NCI-H2227 treated with DMSO at 0.1 percent for 48 hours (cell line): ENCODE data around the gene ELP4.

Experiments used
- DNase-seq: peaks from one replicate; lab custom pipeline; 2025; lab: John Stamatoyannopoulos, UW

The ELP4 gene

GRCh38 chr11:31812383-31813381 lies 303.1 kb downstream of the ELP4 start:
- no peak for DNase-seq

- no peak for DNase-seq
Measured at GRCh38 chr11:31813391-31814175, 304.0 kb downstream of the ELP4 start.

- no peak for DNase-seq
Measured at GRCh38 chr11:31814176-31814868, 304.8 kb downstream of the ELP4 start.

DNA sequence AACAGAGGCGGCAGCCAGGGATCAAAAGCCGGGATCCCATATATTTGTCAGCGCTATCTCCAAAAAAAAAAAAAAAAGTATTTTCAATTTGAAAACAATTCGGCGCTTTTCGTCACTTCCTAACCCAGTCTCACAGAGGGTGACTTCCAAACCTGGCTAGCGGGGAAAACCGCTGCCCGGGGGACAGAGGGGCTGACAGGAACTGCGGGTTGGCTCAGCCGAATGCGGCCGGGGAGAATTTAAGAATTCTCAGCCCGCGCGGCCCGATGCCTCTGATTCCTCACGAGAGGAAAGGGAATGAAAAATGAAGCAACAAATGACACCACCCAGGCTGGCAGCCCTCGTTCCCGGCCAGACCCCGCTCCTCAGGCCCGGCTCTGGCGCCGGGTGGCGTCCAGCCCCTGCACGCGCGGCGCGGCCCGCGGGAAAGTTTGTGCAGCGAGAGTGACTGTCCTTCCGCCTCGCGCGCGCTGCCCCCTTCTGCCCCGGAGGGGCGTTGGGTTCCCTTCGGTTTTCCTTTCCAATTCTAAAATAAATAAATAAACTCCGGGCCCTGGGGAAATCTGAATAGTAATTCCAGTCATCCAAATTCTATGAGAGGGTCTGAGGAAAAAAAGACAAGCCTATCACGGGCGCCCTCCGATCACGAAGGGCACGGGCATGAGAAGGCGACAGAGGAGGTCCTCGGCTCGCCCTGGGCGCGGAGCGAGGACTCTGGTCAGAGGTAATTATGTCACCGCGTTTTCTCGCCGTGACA lies 306.3 kb downstream of the ELP4 start:
- no peak for DNase-seq

GRCh38 chr11:31816468-31817053 lies 307.0 kb downstream of the ELP4 start:
- DNase-seq: no peak

GRCh38 chr11:31817054-31817620 lies 307.6 kb downstream of the ELP4 start:
- no peak for DNase-seq

- no peak for DNase-seq
Measured at GRCh38 chr11:31817621-31818424, 308.3 kb downstream of the ELP4 start.

- no peak for DNase-seq
Measured at GRCh38 chr11:31818425-31818755, 308.8 kb downstream of the ELP4 start.

GRCh38 chr11:31818874-31819331 lies 309.3 kb downstream of the ELP4 start:
- DNase-seq: no peak

GRCh38 chr11:31819621-31820437 lies 310.3 kb downstream of the ELP4 start:
- no peak for DNase-seq

- DNase-seq: no peak
Measured at GRCh38 chr11:31820438-31820818, 310.9 kb downstream of the ELP4 start.

DNA sequence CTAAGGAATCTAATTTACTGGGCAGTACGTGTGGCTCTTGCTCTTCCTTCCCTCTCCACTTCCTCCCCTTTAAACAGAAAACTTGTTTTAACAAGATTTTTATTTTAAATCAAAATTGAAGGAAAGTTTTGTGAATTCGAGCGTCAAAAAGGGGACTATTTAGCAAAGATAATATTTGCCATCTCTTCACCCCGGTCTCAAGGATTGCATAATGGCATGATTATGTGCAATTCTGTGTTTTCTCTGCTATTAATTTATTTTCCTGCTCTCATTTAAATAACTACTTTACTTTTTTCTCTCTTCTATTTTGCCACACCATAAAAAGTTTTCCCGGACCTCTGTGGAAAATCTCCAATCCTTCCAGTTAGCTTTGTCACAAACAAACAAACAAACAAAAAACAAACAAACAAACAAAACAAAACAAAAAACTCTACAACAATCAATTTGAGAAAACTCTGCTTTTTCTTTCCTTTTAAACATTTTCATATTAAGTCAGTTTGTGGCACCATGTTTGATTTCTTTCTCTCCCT lies 311.7 kb downstream of the ELP4 start:
- no peak for DNase-seq

- DNase-seq: no peak
Measured at GRCh38 chr11:31821766-31822165, 312.2 kb downstream of the ELP4 start.

DNA sequence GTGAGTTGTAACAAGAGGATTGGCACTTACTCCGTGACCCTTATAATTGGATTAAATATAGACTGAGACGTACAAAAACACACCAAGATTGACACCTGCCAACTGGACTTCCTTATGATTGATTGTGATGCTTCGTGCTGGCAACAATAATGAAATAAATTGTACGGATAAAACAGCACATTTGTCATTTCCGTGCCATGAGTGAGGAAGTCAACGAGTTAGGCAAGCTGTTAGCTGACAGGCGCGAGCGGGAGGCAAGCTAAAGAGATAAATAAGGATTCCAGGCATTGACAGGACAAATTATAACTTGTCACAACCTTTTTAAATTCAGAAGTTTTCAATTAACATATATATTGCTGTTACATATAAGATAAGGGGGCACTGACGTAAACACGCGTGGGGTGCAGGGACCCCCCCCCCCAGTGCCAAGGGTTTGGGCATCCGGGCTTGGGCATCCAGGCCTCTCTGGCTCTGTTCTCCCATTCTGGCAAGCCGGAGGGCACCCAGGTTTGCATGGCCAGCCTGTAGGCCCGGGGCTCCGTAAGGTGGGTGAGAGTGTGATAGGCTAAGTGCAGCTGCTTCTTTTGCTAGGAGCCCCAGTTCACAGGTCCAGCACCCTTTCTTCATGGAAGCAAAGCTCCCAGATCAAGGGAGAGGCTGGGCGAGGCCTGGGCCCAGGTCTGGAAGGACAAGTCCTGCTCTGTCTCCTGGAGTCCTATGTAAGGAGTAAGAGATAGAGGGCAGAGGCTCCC lies 312.8 kb downstream of the ELP4 start:
- no peak for DNase-seq

DNA sequence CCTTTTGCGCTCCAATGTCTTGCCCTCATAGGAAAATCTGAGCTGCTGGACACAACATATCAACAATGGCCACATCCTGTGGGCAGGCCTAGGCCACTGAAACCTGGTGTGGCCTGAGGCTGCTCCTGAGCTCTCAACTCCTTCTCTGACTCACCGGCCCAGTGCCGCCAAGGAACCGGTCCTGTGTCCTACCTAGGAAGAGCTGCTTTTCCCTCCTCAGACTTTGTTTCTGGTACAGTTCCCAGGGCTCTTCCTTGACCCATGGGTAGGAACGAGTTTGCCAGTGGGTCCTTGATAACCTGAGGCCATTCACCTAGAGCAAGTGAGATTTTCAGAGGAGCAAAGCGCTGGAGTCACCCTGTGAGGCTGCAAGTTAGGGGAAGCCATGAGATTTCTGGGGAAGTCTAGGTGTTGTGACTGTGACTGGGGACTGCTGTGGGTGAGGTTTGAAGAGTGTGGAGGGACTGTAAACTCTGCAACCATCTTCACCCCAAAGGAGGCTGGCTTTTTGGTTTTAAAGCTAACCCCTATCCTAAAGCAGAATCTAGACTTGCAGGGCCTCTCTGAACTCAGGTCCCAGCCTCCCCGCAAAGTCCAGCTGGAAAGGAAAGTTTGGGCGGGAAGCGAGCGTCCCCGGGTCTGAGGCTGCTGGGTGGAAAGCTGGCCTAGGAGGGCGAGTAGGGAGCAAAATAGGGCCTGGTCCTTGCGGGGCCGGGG lies 313.5 kb downstream of the ELP4 start:
- DNase-seq: no peak

GRCh38 chr11:31823644-31824331 lies 314.2 kb downstream of the ELP4 start:
- no peak for DNase-seq

- no peak for DNase-seq
Measured at GRCh38 chr11:31824332-31824878, 314.8 kb downstream of the ELP4 start.
